NCI-H2227 (cell line): ENCODE data around the gene NMRAL1.

Experiments
- DNase-seq: peaks from one replicate; lab custom pipeline; 2025; ENCODE audit not compliant: unreplicated experiment; lab: John Stamatoyannopoulos, UW

The NMRAL1 gene

GRCh38 chr16:4474192-4474961 lies at the start of gene NMRAL1:
NMRAL1 (minus strand) TSS chr16:4474625; CDS start chr16:4474132, 493 bp downstream.
- DNase-seq: peak; percentile 98

GRCh38 chr16:4523686-4524085 lies 49.3 kb upstream of the NMRAL1 start:
- DNase-seq: no peak

- DNase-seq: no peak
Observed at GRCh38 chr16:4522051-4522581, 47.7 kb upstream of the NMRAL1 start.

- no peak for DNase-seq
Observed at GRCh38 chr16:4520913-4521312, 46.5 kb upstream of the NMRAL1 start.

GRCh38 chr16:4519274-4520058 lies 45.0 kb upstream of the NMRAL1 start:
- DNase-seq: no peak

GRCh38 chr16:4517812-4518680 lies 43.6 kb upstream of the NMRAL1 start:
- DNase-seq: peak; percentile 77

GRCh38 chr16:4515611-4516233 lies 41.3 kb upstream of the NMRAL1 start:
- no peak for DNase-seq

GRCh38 chr16:4514606-4515005 lies 40.2 kb upstream of the NMRAL1 start:
- no peak for DNase-seq

- DNase-seq: no peak
Observed at GRCh38 chr16:4513881-4514280, 39.5 kb upstream of the NMRAL1 start.

- no peak for DNase-seq
Observed at GRCh38 chr16:4513086-4513860, 38.8 kb upstream of the NMRAL1 start.

GRCh38 chr16:4512473-4512872 lies 38.0 kb upstream of the NMRAL1 start:
- DNase-seq: no peak

- DNase-seq: peak; percentile 67
Observed at GRCh38 chr16:4511441-4512082, 37.1 kb upstream of the NMRAL1 start.

GRCh38 chr16:4510747-4511426 lies 36.5 kb upstream of the NMRAL1 start:
- DNase-seq: no peak

- no peak for DNase-seq
Observed at GRCh38 chr16:4510131-4510530, 35.7 kb upstream of the NMRAL1 start.

GRCh38 chr16:4509420-4509819 lies 35.0 kb upstream of the NMRAL1 start:
- DNase-seq: no peak

GRCh38 chr16:4508806-4509205 lies 34.4 kb upstream of the NMRAL1 start:
- DNase-seq: no peak

GRCh38 chr16:4507588-4508345 lies 33.3 kb upstream of the NMRAL1 start:
- no peak for DNase-seq

GRCh38 chr16:4506450-4506849 lies 32.0 kb upstream of the NMRAL1 start:
- peak; percentile 87 for DNase-seq
